ENCODE results near the gene MVB12A. TPM values are rescaled to one million over a fixed set of nuclear protein-coding genes. Genes with fewer than 3 reads are reported as not detected.
A peak's percentile ranks its signal among the peaks of the same experiment; 100 is the strongest.

MVB12A gene
- total RNA-seq, 1 experiment from 2014 or later, result 82.5 TPM

- no peaks in the 10 kb centered on the region for H3K79me2 ChIP-seq (ENCODE audit: low read length)
- DNase-seq (no peak), ATAC-seq (no peak)
- H3K4me3 ChIP-seq (ENCODE audit: low read length), result peak overlapping the region; percentile 70; the same call in 1 of the 2 replicates
- H3K9me3 ChIP-seq (ENCODE audit: low read length), result no peaks in the 10 kb centered on the region
- H3F3A ChIP-seq (ENCODE audit: low read length, unreplicated experiment), result no peaks in the 10 kb centered on the region
- H3K9ac ChIP-seq (ENCODE audit: low read length), result no peak overlapping the region
- TF ChIP-seq CTCF (conservative IDR thresholded peaks at IDR 0.05; ENCODE audit: low read depth, low read length), result no peak
- H3K9me2 ChIP-seq (replicated peaks; ENCODE audit: low read length), result no peaks in the 10 kb centered on the region
- no peak overlapping the region for H3K27ac ChIP-seq (ENCODE audit: low read length)
- no peaks in the 10 kb centered on the region for H4K20me1 ChIP-seq (ENCODE audit: low read length)
- H2AFZ ChIP-seq (ENCODE audit: low read length), result peak overlapping the region; percentile 92; the same call in 1 of the 2 replicates
- H3K4me2 ChIP-seq (ENCODE audit: low read length), result peak overlapping the region; percentile 95
- intact Hi-C loops (cut with micrococcal nuclease), result loop anchor here (5.0 to 10.0 kb wide), 2 partner anchors 77 to 95 kb away; no protein-coding TSS in a partner anchor
- no peaks in the 10 kb centered on the region for H3K27me3 ChIP-seq (ENCODE audit: low read length)
- no TSS peak for BruUV-seq (replicated peaks)
- H3K4me1 ChIP-seq (ENCODE audit: insufficient read depth, low read length), result peaks cover 11% of the 10 kb centered on the region; the same call in 1 of the 2 replicates
- H3K36me3 ChIP-seq (ENCODE audit: low read depth, low read length), result no peaks in the 10 kb centered on the region
- CTCF ChIA-PET, result interaction anchor here (0.6 kb wide), 1 partner anchor 21 kb away, joined by 16 read pairs; no protein-coding TSS in a partner anchor
- POLR2A ChIA-PET (ENCODE audit: unreplicated experiment), result no interaction called here
Measured at GRCh38 chr19:17389957-17390664, 29.7 kb upstream of the MVB12A start.

GRCh38 chr19:17390665-17391370, 29.0 kb upstream of the MVB12A start:
- intact Hi-C loops (cut with micrococcal nuclease), result loop anchor here (1.0 to 5.0 kb wide), 3 partner anchors 28 to 76 kb away; no protein-coding TSS in a partner anchor
- Histone ChIP-seq H3K79me2 (ENCODE audit: low read length) (no peaks in the 10 kb centered on the region), H3K4me1 (ENCODE audit: insufficient read depth, low read length) (peaks cover 11% of the 10 kb centered on the region; the same call in 1 of the 2 replicates), H4K20me1 (ENCODE audit: low read length) (no peaks in the 10 kb centered on the region), H3K9me2 (replicated peaks; ENCODE audit: low read length) (no peaks in the 10 kb centered on the region), H3K27ac (ENCODE audit: low read length) (no peak overlapping the region), H3K27me3 (ENCODE audit: low read length) (no peaks in the 10 kb centered on the region), H2AFZ (ENCODE audit: low read length) (peak overlapping the region; percentile 92), H3K9me3 (ENCODE audit: low read length) (no peaks in the 10 kb centered on the region), H3K4me2 (ENCODE audit: low read length) (peak overlapping the region; percentile 95), H3F3A (ENCODE audit: low read length, unreplicated experiment) (no peaks in the 10 kb centered on the region), H3K4me3 (ENCODE audit: low read length) (peak overlapping the region; percentile 70), H3K36me3 (ENCODE audit: low read depth, low read length) (no peaks in the 10 kb centered on the region), H3K9ac (ENCODE audit: low read length) (no peak overlapping the region)
- ATAC-seq (peak; percentile 99), DNase-seq (peak; percentile 97)
- POLR2A ChIA-PET (ENCODE audit: unreplicated experiment), result no interaction called here
- TSS peak; percentile 22 for BruUV-seq (replicated peaks)
- CTCF ChIA-PET, result interaction anchor here (0.6 to 1.2 kb wide), 2 partner anchors 21 to 85 kb away, joined by 6 to 16 read pairs; partner anchors contain the start of gene MRPL34
- TF ChIP-seq CTCF (conservative IDR thresholded peaks at IDR 0.05; ENCODE audit: low read depth, low read length) (peak; percentile 67), EZH2 (IDR thresholded peaks at IDR 0.05; ENCODE audit: low read length, unreplicated experiment) (no peak), EZH2phosphoT487 (IDR thresholded peaks at IDR 0.05; ENCODE audit: borderline replicate concordance, low read length) (no peak)
